T-helper 2 cell treated with Interferon-gamma antibody and Interleukin-4, amounts not matched to agents 5 μg/mL and 100 μg/mL, for 36 hours (primary cell): ENCODE results near the gene CCDC158.

ENCODE experiments used
- DNase-seq: peaks from one replicate; pipeline ENCODE4 v3.0.0; 2021; ENCODE audit warnings: low spot score
- H3K27ac Mint-ChIP-seq: one replicate; pipeline ENCODE4 v1.8.0; 2021; ENCODE audit warnings: mild to moderate bottlenecking, mixed read lengths
- H3K27me3 Mint-ChIP-seq: one replicate; pipeline ENCODE4 v1.8.0; 2021; ENCODE audit warnings: low read depth, mixed read lengths
- H3K36me3 Mint-ChIP-seq: one replicate; pipeline ENCODE4 v1.8.0; 2021; ENCODE audit warnings: low read depth, mixed read lengths
- H3K4me1 Mint-ChIP-seq: one replicate; pipeline ENCODE4 v1.8.0; 2021; ENCODE audit warnings: low read depth, mixed read lengths
- H3K4me3 Mint-ChIP-seq: one replicate; pipeline ENCODE4 v1.8.0; 2022; ENCODE audit warnings: mild to moderate bottlenecking, moderate library complexity, mixed read lengths
- H3K9me3 Mint-ChIP-seq: one replicate; pipeline ENCODE4 v1.8.0; 2021; ENCODE audit warnings: mixed read lengths

CCDC158 gene

GRCh38 chr4:76265631-76266218, 155.2 kb downstream of the CCDC158 start:
- Mint-ChIP-seq H3K9me3 (no peaks in the 10 kb centered on the region), H3K36me3 (no peaks in the 10 kb centered on the region), H3K27ac (no peak overlapping the region), H3K27me3 (peaks cover 12% of the 10 kb centered on the region), H3K4me1 (no peaks in the 10 kb centered on the region), H3K4me3 (no peak overlapping the region)
- no peak for DNase-seq
